GM11168 (cell line): ENCODE measurements around the gene HOXD4.

ENCODE experiments used
- in situ Hi-C: fragments of 300-500 bp; cut with MboI; formaldehyde crosslinking; loops from one replicate; pipeline ENCODE4 v1.12.0; 2022; ENCODE audit warnings: low sequenced_read_pairs; ENCODE audit not compliant: unreplicated experiment

HOXD4 gene

DNA sequence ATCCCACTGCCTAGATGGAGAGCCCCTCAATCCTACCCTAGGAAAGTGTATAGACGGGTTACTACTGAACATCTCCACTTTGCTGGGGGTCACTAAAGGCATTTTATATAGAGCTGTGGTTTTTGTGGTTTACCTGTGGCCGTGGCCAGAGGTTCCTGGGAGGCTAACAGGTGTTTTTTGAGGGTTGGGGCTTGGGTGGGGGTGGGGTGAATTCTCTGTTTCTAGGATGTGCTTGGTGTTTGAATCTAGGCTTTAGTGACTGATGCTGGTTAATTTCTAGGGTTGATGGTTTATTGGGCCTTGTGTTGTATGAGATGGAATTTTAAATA, 14.1 kb upstream of the HOXD4 start:
- in situ Hi-C loops, result loop anchor here (25.0 kb wide), 2 partner anchors 425 to 675 kb away; no protein-coding TSS in a partner anchor

DNA sequence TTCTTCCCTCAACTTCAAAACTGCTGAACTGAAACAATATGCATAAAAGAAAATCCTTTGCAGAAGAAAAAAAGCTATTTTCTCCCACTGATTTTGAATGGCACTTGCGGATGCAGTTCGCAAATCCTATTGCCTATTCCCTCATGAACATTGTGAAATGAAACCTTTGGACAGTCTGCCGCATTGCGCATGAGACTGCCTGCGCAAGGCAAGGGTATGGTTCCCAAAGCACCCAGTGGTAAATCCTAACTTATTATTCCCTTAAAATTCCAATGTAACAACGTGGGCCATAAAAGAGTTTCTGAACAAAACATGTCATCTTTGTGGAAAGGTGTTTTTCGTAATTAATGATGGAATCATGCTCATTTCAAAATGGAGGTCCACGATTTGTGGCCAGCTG, 13.4 kb upstream of the HOXD4 start:
- in situ Hi-C loops, result loop anchor here (25.0 kb wide), 2 partner anchors 424 to 674 kb away; no protein-coding TSS in a partner anchor

DNA sequence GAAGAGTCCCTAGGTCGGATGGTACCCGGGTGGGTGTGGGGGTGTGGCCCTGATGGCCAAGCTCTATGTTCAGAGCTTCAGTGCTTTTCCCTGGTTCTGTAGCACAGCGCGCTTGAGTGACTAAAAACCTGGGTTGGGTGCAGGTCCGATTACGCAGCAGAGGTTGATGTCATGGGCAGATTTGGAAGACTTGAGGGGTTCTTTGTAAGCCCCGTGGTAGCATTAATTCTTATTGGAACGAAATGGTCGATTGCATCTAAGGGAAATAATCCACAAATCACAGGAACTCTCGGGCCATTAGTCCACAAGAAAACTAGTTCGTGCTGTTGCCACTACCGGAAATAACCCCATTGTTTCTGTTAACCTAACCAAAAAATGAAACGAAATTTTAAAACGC, 12.8 kb upstream of the HOXD4 start:
- in situ Hi-C loops, result loop anchor here (25.0 kb wide), 2 partner anchors 424 to 674 kb away; no protein-coding TSS in a partner anchor

DNA sequence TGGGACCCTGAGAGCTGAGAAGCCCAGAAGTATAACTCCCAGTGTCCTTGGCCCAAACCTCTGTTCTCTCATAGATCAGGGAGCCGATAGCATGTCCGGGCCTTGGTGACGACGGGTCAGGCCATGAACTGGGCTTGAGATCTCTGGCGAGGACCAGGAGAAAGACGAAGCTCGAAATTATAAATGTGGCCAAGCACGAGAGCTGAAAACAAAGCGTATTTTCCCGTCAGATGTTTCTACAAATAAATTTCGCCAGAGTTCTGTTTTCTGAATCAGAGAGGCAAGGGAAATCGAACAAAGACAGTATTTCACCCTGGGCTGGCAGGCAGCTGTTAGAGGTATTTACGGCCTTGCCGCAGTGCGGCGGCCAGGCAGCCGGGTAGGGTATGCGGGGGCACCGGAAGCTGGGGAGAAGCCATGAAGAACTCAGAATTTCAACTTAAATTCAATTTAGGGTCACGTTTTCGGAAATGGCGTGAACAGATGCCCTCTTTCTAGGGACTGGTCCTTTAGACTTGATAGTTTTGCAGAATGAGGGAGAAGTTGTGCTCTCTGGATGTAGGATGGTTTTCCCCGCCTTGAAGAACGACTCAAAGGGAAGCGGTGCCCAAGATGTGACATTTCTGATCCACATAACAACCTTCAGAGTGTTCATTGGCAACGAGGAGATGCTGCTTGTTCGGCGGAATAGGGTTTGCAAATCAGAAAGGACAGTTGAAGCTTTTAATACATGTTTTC, 12.3 kb upstream of the HOXD4 start:
- in situ Hi-C loops, result loop anchor here (25.0 kb wide), 2 partner anchors 423 to 673 kb away; no protein-coding TSS in a partner anchor

DNA sequence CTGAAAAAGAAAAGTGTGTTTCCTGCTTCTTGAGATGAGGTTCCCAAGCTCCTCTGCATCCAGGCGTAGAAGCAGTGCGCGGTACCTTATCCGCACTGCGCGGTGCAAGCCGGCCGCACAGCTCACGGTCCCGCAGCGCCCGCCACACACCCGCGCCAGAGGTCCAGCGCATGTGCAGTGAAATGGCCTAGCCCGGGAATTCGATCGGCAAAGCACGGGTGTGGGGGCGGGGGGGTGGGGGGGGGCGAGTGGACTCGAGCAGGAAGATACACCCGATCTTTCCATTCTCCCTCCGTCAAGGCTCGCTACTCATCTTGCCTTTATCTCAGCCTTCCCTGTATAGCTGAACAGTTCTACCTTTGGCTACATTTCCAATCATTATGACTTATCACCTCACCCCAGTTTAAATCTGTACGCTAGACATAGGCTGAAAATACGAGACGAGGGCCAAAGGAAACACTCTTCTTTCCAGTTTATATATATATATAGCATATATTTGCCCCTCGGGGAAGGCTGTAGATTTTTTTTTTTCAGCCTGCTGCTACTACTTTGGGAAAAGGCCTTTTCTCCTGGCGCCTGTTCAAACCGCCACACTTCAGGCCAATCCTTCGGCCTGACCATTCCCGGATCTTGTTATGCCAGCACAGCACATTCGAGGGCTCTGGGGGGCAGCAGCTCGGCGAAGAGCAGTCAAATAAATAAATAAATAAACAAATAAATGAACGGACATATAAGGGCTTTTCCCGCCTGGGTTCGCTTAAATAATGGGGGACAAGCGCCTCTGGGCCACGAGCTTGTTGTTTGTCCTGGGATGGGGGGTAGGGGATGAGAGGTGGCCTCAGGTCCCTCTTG, 11.5 kb upstream of the HOXD4 start:
- in situ Hi-C loops, result loop anchor here (5.0 to 25.0 kb wide), 3 partner anchors 312 to 672 kb away; no protein-coding TSS in a partner anchor

DNA sequence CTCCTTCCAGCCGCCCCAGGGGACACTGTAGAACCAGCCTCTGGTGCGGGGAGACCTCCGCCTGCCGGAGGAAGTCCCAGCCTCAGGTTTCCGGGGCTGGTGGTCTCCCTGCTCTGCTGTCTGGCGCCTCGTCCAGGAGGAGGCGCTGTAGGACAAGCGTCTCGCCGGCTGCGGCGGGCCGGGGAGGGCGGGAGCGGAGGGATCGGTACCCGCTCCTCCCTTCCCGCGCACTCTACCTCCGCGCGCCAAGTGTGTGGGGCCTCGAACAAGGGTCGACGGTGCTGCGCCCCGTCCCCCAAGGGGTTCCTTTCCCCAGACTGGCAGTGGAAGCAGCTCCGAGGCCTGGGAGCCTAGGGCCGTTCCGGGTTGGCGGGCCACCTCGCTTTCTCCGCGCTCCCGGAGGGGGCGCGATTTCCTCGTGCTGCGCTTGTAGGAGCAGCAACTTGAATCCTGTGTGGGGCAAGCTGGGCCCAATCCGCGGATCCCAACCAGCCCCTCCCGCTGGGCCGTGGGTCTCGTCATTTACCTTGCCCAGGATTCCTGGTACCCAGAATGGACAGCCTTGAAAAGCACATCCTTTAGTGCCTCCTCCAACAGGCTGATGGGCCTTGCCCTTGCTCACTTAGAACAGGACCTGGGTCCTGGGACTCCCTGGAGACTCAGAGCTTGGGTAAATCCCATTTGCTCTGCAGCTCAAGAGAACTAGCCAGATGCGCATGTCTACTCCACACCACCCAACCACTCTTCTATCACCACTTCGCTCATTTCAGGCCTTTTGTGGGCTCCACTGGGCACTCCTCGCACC, 10.6 kb upstream of the HOXD4 start:
- in situ Hi-C loops, result loop anchor here (5.0 to 25.0 kb wide), 3 partner anchors 312 to 672 kb away; no protein-coding TSS in a partner anchor

DNA sequence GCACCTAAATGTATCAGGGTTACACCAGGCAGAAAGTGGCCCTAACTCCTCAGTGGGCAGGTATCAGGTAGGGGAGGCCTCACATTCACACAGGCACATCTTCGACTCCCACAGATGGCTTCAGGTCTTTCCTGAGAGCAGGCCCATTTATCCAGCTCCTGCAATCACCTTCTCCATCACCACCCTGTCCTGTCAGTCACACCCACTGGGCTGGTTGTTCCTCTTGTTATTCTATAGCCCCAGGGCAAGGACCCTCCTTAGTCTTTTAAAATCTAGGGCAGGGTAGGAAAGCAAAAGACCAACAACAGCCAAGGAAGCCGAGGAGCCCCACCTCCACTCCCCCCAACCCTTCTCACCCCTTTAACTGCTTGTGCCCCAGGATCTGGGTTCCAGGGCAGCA, 9.1 kb upstream of the HOXD4 start:
- in situ Hi-C loops, result loop anchor here (5.0 to 25.0 kb wide), 3 partner anchors 310 to 670 kb away; no protein-coding TSS in a partner anchor

DNA sequence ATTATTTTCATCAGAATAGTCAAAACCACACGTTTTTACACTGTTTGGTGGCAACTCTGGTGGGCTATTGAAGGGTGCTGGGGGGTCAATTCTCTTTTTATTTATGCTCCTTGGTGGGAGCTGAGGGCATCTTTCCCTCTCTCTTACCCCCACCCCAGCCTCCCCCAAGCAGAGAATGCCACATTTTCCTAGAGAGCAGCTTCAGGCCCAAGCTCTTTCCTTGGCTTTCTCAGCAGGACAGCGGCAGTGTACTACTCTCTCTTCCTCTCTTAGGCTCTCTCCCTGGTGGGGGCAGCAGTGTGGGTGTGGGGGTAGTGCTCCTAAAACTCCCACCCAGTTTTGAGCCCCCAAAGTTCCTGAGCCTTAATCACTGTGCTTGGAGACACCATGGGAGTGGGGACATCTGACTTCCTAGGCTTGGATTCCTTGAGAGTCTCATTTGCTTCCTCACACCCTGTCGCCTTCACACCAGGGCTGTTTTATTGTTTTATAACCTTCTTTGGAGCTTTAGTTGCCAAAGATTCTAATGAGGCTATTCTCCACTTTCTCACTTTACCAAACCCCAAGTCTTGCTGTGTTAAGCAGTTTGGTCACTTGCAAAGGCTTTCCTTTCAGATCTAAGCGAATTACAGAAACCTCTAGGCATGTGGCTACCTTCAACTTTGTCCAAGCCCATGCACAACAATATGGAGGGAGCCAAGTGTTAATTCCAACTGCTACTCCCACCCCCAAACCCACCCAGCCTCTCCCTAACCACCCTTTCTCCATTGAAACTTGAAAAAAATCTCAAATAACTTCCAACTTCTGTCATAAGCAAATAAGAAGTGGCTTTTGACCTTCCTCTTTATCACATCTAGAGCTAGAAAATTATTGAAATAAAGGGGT, 6.0 kb upstream of the HOXD4 start:
- in situ Hi-C loops, result loop anchor here (25.0 kb wide), 2 partner anchors 417 to 667 kb away; no protein-coding TSS in a partner anchor

DNA sequence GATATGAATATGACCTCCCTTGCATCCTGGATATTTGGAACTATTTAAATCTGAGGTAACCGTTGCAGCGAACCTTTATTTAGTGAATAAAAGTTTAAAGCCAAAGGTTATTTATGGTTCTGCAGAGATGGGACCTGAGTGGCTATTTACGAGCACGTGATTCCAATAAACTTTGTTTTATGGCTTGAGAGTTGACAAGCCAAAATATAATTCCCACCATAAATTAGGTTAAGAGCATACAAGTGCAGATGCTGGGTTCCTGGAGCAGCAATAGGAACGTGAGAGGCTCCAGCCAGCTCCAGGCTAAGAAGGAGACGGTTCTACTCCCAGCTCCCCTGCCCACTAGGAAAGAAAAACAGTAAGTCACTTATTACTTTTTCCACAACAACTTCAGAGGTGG, 5.2 kb upstream of the HOXD4 start:
- in situ Hi-C loops, result loop anchor here (25.0 kb wide), 2 partner anchors 416 to 666 kb away; no protein-coding TSS in a partner anchor

DNA sequence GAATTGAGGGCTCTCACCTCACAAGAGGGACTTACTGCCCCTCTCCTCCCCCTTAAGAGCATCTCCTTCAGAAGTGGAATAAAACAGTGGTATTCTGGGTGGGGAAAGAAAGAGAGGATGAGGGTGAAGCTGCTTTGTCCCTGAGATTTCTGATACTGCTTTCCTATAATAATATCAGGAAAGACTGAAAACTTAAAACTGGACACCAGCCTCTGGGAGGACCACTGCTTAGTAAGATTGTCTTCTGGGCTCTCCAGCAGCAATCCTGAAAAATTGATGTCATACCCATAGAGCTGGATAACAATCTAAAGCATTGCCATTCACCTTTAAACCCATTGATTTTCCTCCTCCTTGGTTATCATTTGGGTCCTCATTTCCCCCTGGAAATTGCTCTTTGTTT, 4.7 kb upstream of the HOXD4 start:
- in situ Hi-C loops, result loop anchor here (25.0 kb wide), 2 partner anchors 416 to 666 kb away; no protein-coding TSS in a partner anchor

DNA sequence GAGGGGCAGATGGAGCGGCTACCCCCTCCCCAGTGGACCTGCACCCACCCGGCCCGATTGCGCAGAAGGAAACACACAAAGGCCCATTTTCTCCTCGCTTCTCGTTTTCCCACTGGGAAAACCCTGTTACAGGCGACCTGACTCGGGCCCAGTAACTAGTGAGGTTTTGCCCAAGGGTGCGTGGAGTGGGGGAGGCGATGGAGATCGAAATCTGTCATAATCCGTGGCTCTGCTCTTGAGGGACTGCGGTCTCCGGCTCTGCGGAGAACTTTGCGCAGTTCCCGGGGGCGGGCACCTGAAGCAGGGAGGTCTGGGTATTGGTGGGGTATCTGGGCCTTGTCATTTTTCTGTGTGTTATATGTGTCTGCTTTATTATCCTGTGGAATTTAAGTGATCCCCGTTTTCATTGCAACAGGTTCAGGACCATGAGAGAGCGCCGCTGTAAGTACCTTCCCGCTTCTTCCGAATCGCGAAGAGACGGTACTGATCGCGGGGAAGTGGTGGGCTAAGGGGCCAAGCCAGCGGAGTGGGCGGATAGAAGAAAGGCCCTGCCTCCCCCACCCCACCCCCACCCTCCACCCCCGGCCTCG, 4.0 kb upstream of the HOXD4 start:
- in situ Hi-C loops, result loop anchor here (25.0 kb wide), 2 partner anchors 415 to 665 kb away; no protein-coding TSS in a partner anchor

DNA sequence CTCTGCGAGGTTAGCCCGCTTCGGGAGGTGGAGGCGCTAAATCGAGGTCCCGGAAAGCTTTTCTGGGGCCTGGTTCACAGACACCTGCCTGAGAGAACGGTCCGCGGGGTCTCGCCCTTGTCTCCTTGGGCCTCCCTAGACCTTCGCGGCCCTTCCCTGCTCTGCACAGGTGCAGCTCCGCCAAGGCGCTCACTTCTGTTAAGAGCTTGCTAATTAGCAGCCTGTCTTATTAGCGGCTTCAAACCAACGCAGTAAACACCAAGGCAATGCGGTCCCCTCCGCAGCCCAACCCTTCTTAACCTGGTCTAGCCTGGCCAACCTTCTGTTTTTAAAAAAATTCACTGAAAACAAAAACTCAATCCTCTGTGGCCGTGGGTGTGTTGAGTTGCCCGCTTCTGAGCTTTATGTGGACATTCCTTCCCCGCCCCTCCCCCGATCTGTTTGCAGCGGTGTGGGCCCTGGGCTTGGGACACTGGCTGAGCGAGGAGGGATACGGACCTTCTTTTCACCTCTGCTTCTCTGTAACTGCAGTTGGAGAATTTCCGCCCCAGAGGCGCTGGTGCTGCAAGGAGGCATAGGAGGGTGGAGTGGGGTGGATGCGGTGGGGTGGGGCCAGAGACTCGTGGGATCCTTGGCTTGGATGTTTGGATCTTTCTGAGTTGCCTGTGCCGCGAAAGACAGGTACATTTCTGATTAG, 3.4 kb upstream of the HOXD4 start:
- in situ Hi-C loops, result loop anchor here (25.0 kb wide), 2 partner anchors 414 to 664 kb away; no protein-coding TSS in a partner anchor

DNA sequence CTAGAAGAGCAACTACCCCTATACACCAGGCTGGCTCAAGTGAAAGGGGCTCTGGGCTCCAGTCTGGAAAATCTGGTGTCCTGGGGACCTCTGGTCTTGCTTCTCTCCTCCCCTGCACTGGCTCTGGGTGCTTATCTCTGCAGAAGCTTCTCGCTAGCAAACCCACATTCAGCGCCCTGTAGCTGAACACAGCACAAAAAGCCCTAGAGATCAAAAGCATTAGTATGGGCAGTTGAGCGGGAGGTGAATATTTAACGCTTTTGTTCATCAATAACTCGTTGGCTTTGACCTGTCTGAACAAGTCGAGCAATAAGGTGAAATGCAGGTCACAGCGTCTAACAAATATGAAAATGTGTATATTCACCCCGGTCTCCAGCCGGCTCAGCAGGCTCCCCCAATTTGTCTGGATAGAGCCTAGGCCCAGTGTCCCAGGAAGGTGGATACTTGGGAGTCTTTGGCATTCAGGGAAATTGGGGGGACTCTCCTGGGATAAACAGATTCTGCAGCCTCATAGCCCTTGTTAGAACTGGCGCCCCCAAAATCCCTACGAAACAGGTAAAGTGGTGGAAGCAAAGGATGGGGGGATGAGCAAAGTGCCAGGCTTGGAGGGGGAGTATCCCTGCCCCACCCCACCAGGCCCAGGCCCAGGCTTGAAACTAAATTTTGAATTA, 2.5 kb upstream of the HOXD4 start:
- in situ Hi-C loops, result loop anchor here (25.0 kb wide), 2 partner anchors 413 to 663 kb away; no protein-coding TSS in a partner anchor

DNA sequence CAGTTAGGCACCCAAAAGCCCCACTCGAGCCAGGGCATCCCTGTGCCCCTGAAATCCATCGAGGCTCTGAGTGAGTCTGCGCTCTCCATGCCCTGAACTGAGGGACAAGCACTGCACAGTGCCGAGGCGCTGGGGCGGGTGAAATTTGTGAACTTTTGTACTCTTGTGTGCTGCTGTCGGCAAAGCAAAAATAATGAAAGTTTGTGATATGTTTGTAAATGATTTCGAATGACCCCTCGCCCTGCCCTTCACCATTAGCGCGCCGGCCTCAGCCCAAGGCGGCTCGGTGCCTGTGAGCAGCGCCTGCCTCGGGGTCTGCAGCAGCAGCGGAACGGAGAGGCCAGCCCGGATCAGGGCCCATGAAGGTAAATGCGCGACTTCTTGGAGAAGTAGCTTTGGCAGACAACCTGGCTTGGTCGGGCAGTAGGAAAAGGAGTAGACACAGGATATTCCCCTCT, 1.8 kb upstream of the HOXD4 start:
- in situ Hi-C loops, result loop anchor here (25.0 kb wide), 2 partner anchors 413 to 663 kb away; no protein-coding TSS in a partner anchor

DNA sequence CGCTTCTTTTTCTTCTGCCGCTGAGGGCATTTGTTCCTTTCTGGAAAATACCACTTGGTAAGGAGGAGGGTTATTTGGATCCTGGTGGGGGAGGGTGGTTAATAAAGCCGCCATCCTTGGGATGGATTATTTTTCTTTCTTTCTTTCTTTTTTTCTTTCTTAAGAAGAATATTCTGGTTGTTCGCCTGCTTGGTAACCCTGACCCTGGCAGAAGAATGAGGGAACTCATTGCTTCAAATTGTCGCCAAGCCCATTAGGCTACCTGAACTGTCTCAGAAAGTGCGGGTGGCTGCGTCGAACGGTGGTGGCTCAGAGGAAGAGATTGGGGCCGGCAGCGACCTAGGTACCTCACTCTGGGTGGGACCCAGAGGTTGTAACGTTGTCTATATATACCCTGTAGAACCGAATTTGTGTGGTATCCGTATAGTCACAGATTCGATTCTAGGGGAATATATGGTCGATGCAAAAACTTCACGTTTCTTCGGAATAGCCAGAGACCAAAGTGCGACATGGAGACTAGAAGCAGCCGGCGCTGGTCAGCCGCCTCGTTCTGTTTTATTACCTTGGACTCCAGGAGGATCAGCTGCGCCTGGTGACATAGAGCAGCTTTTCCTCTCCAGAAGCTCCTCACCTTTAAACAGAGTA, 1.3 kb upstream of the HOXD4 start:
- in situ Hi-C loops, result loop anchor here (25.0 kb wide), 2 partner anchors 412 to 662 kb away; no protein-coding TSS in a partner anchor

DNA sequence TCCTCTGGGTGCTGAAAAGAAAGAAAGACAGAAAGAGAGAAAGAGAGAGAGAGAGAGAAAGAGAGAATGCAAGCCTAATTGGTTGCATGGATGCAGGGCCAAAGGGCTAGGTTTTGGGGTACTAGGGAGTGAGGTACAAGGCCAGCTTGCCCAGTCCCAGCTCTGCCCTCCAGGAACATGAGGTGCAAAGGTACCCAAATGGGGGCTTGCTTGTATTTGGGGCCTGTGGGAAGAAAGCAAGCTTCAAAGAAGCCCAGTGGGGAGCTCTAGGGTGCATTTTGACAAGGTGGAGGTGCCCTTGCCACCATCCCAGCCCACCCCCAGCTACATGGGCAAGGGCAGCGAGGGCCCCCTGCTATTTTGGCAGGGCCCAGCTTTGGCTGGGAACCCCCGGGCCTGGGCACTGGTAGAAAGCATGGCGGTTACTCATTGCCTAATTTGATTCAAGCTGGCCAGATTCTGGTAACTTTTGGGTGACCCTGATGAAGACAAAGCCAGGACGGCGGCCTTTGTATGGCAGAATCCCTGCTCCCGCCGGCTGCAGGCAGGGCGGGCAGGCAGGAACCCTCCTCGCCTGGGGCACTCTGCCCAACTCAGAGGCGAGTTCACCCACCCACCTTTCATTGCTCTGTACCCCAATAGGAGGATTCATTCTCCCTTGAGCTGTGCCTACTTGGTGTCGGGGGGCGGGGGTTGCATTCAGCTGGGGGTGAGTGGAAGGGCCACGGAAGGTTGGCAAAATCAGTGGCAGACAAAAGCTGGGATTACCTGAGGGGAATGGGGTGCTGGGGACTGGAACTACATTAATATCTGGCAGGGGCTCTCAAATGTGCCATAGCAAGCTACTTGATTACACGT, 537 bp upstream of the HOXD4 start:
- in situ Hi-C loops, result no loop called here
